Measurements from ENCODE around the gene GON4L. TPM values are rescaled to one million over a fixed set of nuclear protein-coding genes. Genes with fewer than 3 reads are reported as not detected.
A peak's percentile ranks its signal among the peaks of the same experiment; 100 is the strongest.
"Not testable (repeated sequence)": the region's sequence is repeated elsewhere in the genome, so short reads cannot be mapped to it uniquely, and the experiment has no call there.

The GON4L gene
- total RNA-seq, 1 donor from 2014 or later: 21.6 TPM

- DNase-seq (ENCODE audit: low read depth, low spot score): no peak
Observed at GRCh38 chr1:155877945-155878344, 20.9 kb upstream of the GON4L start.

DNA sequence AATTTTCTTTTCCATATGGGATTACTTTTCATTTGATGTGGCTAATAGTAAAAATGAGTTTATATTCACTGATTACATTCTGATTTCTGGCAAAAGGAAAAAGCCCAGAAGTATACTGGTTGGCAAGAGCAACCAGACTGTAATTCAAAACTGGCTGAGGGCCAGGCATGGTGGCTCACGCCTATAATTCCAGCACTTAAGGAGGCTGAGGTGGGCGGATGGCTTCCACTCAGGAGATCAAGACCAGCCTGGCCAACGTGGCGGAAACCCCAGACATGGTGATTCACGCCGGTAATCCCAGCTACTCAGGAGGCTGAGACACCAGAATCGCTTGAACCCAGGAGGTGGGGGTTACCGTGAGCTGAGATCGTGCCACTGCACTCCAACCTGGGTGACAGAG, 16.8 kb upstream of the GON4L start:
- DNase-seq (ENCODE audit: low read depth, low spot score): no peak

- no peak for DNase-seq (ENCODE audit: low read depth, low spot score)
Observed at GRCh38 chr1:155872527-155872926, 15.5 kb upstream of the GON4L start.

- no peak for DNase-seq (ENCODE audit: low read depth, low spot score)
Observed at GRCh38 chr1:155871390-155871789, 14.4 kb upstream of the GON4L start.

GRCh38 chr1:155867766-155868165, 10.8 kb upstream of the GON4L start:
- no peak for DNase-seq (ENCODE audit: low read depth, low spot score)

GRCh38 chr1:155864393-155864792, 7.4 kb upstream of the GON4L start:
- DNase-seq (ENCODE audit: low read depth, low spot score): no peak

DNA sequence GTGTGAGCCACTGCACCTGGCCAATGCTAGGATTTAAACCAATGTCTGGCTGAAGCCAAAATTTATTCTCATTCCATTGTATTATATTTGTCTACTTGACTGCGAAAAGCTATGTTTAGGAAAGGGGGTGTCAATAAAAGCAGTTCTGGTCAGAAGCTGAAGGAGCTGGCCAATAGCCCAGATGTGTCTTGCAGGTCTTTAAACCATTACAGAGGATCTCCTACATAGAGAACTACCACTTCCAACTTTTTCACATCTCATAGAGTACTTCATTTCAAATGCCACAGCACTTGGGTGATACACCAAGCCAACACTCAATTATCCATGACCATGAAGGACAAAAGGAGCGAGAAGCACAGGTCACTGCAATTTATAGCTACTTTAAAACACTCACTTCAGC, 4.9 kb upstream of the GON4L start:
- DNase-seq (ENCODE audit: low read depth, low spot score): no peak

DNA sequence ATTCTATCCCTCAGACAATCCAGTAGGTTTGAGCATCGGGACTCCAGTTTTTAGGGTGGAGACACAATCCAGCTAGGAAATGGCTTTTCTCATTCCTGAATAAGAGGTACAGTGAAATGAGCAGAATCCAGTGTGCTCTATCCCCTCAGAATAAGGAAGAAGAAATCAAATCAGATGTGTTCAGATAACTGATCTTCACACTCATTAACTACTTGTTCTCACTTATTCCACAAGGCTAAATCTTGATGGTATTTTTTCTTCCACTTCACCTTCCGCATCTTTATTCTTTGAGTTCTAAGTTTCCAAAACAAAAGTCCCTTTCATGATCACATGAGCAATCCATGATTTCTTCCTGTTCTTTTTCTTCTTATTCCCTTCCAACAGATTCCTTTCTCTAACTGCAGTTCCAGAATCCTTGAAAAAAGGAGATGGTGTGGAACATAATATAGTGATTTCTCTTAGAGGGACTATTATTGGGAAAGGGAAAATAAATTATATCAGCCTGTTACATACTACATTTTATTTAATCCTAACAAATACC, 4.0 kb upstream of the GON4L start:
- no peak for DNase-seq (ENCODE audit: low read depth, low spot score)

GRCh38 chr1:155859881-155860871, 3.2 kb upstream of the GON4L start:
- DNase-seq (ENCODE audit: low read depth, low spot score): peak; percentile 43

- DNase-seq (ENCODE audit: low read depth, low spot score): peak; percentile 85
Observed at GRCh38 chr1:155859234-155859829, 2.3 kb upstream of the GON4L start, which contains the start of gene SYT11. Gene SYT11 (plus strand): TSS chr1:155859567. CDS start chr1:155859762, 195 bp downstream.

DNA sequence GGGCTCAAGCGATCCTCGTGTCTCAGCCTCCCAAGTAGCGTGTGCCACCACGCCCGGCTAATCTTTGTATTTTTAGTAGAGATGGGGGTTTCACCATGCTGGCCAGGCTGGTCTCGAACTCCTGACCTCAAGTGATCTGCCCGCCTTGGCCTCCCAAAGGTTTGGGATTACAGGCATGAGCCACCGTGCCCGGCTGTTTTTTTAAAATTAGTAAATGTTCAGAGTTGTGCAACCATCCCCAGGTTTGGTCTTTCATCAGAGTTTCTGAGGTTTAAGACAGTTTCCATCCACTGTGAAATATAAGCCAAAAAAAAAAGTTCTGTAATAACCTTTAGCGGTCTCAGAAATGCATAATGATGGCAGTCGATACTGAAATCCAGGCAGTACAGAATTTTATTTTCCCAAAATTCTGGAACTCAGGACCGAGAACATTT, 1.8 kb upstream of the GON4L start:
- no peak for DNase-seq (ENCODE audit: low read depth, low spot score)

DNA sequence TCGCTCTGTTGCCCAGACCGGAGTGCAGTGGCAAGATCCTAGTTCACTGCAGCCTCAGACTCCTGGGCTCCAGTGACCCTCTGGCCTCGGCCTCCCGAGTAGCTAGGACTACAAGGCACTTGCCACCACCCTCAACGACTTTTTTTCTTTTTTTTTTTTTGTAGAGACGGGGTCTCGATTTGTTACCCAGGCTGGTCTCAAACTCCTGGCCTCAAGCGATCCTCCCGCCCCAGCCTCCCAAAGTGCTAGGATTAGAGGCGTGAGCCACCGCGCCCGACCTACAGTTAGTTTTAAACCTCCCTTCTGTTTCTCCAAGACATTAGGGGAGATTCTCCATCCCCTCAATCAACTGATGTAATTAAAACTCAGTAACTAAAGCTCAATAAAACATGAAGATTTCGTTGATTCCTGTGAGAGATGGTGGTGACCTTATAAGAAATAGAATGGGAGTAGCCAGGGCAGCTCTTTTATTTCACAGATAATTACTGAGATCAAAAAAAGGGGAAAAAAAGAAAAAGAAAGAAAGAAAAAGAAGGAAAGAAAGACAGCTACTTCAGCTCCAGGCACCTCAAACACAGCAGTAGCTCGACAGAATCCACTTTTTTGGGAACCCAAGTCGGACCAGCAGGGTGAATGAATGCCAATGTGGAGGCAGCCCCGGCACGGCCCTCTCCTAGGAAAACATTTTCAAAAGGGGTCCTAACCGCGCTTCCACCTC, 598 bp downstream of the GON4L start:
- no peak for DNase-seq (ENCODE audit: low read depth, low spot score)

DNA sequence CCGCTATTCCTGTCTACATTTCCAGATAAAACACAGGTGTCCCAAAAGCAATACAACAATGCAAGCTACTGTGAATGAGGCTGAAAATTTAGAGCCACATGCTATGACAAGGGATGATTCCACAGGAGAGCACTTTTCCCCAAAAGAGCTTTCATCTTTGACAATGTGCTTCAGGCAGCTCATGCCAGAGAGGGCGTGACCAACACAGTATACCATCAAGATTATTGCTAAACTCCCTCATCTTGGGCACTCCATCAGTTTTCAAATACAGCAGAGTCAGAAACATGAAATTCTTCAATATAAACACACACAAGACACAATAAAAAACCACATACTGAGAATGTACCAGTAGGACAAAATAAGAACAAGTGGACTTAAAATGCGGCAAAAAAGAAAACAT, 6.7 kb downstream of the GON4L start:
- DNase-seq (ENCODE audit: low read depth, low spot score): no peak

- no peak for DNase-seq (ENCODE audit: low read depth, low spot score)
Observed at GRCh38 chr1:155847823-155848529, 9.0 kb downstream of the GON4L start.

- DNase-seq (ENCODE audit: low read depth, low spot score): no peak
Observed at GRCh38 chr1:155844860-155845421, 12.1 kb downstream of the GON4L start.

GRCh38 chr1:155840386-155840785, 16.6 kb downstream of the GON4L start:
- DNase-seq (ENCODE audit: low read depth, low spot score): no peak

DNA sequence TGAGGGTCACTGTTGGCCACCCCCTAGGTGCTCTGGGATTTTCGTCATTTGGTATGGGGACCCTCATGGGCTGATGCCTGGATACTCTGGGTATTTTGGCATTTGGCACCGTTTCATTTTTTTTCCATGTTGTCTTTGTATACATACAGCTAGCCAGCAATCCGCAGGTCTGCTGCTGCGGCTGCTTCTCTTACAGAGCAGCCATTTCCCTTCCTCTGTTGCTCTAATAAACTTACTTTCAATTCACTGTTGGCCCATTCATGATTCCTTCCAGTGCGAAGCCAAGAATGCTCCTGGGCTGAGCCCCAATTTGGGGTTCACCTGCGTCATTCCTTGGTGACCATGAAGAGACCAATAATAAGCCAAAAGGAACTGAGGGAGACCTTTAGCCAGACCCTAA, 21.5 kb downstream of the GON4L start:
- no peak for DNase-seq (ENCODE audit: low read depth, low spot score)

DNA sequence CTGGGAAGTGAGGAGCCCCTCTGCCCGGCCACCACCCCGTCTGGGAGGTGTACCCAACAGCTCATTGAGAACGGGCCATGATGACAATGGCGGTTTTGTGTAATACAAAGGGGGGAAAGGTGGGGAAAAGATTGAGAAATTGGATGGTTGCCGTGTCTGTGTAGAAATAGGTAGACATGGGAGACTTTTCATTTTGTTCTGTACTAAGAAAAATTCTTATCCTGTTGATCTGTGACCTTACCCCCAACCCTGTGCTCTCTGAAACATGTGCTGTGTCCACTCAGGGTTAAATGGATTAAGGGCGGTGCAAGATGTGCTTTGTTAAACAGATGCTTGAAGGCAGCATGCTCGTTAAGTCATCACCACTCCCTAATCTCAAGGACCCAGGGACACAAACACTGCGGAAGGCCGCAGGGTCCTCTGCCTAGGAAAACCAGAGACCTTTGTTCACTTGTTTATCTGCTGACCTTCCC, 22.1 kb downstream of the GON4L start:
- DNase-seq (ENCODE audit: low read depth, low spot score): not testable (repeated sequence)

GRCh38 chr1:155834296-155834926, 22.6 kb downstream of the GON4L start:
- no peak for DNase-seq (ENCODE audit: low read depth, low spot score)

- no peak for DNase-seq (ENCODE audit: low read depth, low spot score)
Observed at GRCh38 chr1:155833665-155834295, 23.2 kb downstream of the GON4L start.
